HCT116 (cell line): ENCODE measurements around the gene KCTD18. TPM values are rescaled to one million over a fixed set of nuclear protein-coding genes. Genes with fewer than 3 reads are reported as not detected.

Source experiments
- ATAC-seq: fragments of 200-7000 bp; cut with Tn5 transposase; 2 replicates; pipeline ENCODE4 v1.9.1; 2020; ENCODE audit warnings: mild to moderate bottlenecking, moderate library complexity
- BruUV-seq: library from RNA; stranded (reverse); fragments of 400-500 nt; replicated peaks from 2 replicates; lab custom pipeline; 2021; lab: Mats Ljungman, UMichigan
- CTCF ChIA-PET: fragments of 300-600 bp; sonication (Branson Sonifier 250); formaldehyde crosslinking; loops from one replicate; lab custom pipeline; 2021; ENCODE audit warnings: antibody characterized with exemption; lab: Charles Lee
- POLR2A ChIA-PET: fragments of 300-600, 350-600 bp; sonication (Branson Sonifier 250); formaldehyde crosslinking; loops from one replicate; lab custom pipeline; 2021; ENCODE audit warnings: antibody characterized with exemption; lab: Charles Lee
- RAD21 ChIA-PET, 2 experiments: fragments of 300-600 bp; sonication (Branson Sonifier 250); formaldehyde crosslinking; loops; one replicate each; lab custom pipeline; 2023; ENCODE audit warnings: low total read pairs in 2 of 2; ENCODE audit not compliant: uncharacterized antibody in 2 of 2, unreplicated experiment in 2 of 2, low non-redundant PET in 1 of 2; lab: Charles Lee
- DNase-seq: peaks from one replicate; pipeline ENCODE4 v3.0.0-alpha.2; 2010; ENCODE audit warnings: low read depth, low spot score
- H2AFZ ChIP-seq: fragments of 200-600 bp; shearing (Covaris generic), sonication (generic); 2 replicates; pipeline ENCODE4 v1.6.1; 2017; ENCODE audit warnings: low read depth, mixed run types, mixed read lengths, antibody characterized with exemption, low read length; ENCODE audit not compliant: poor library complexity, severe bottlenecking
- H3K27ac ChIP-seq: 2 replicates; pipeline ENCODE4 v1.5.1; 2012; ENCODE audit warnings: low read depth, low read length
- H3K27me3 ChIP-seq: fragments of 200-600 bp; sonication (generic); 2 replicates; pipeline ENCODE4 v1.6.1; 2016; ENCODE audit warnings: mixed run types, low read length, mixed read lengths; ENCODE audit not compliant: insufficient read depth
- H3K36me3 ChIP-seq, 2 experiments: fragments of 200-500 bp in 1 of 2; fragments of 200-600 bp in 1 of 2; sonication (Bioruptor generic) in 1 of 2; sonication (generic) in 1 of 2; 2 replicates each; pipeline versions ENCODE4 v1.5.1 to v1.6.1; 2014 to 2016; ENCODE audit warnings: low read length in 2 of 2, inconsistent platforms in 1 of 2, mixed read lengths in 1 of 2, mixed run types in 1 of 2; ENCODE audit not compliant: insufficient read depth in 2 of 2, control insufficient read depth in 1 of 2
- H3K4me1 ChIP-seq, 2 experiments: fragments of 200-600 bp in 1 of 2; sonication (generic) in 1 of 2; 2 replicates each; pipeline versions ENCODE4 v1.5.1 to v1.6.1; 2012 to 2017; ENCODE audit warnings: low read length in 2 of 2, inconsistent platforms in 1 of 2, mild to moderate bottlenecking in 1 of 2, mixed read lengths in 1 of 2, mixed run types in 1 of 2, moderate library complexity in 1 of 2; ENCODE audit not compliant: insufficient read depth in 2 of 2, control insufficient read depth in 1 of 2
- H3K4me2 ChIP-seq: fragments of 200-600 bp; sonication (generic); 2 replicates; pipeline ENCODE4 v1.6.1; 2017; ENCODE audit warnings: mixed run types, low read length, mixed read lengths
- H3K4me3 ChIP-seq, 2 experiments: fragments of 200-600 bp in 1 of 2; sonication (generic) in 1 of 2; replicated peaks in 1 of 2; 2 replicates each; pipeline ENCODE4 v1.5.1; 2011 to 2016; ENCODE audit warnings: low read length in 2 of 2, control low read depth in 1 of 2, low read depth in 1 of 2, mild to moderate bottlenecking in 1 of 2, mixed read lengths in 1 of 2, mixed run types in 1 of 2
- H3K79me2 ChIP-seq: fragments of 200-600 bp; sonication (generic); 2 replicates; pipeline ENCODE4 v1.6.1; 2017; ENCODE audit warnings: mild to moderate bottlenecking, mixed run types, low read length, moderate library complexity, mixed read lengths; ENCODE audit not compliant: insufficient read depth
- H3K9ac ChIP-seq: fragments of 200-600 bp; sonication (generic); 2 replicates; pipeline ENCODE4 v1.6.1; 2016; ENCODE audit warnings: low read length, mixed read lengths
- H3K9me2 ChIP-seq: fragments of 200-600 bp; sonication (generic), shearing (Covaris generic); 2 replicates; pipeline ENCODE4 v1.6.1; 2017; ENCODE audit warnings: mixed run types, mild to moderate bottlenecking, moderate library complexity; ENCODE audit not compliant: insufficient read depth
- H3K9me3 ChIP-seq, 2 experiments: fragments of 200-500 bp in 1 of 2; fragments of 200-600 bp in 1 of 2; sonication (Bioruptor generic) in 1 of 2; sonication (generic) in 1 of 2; 2 replicates each; pipeline ENCODE4 v1.6.1; 2014 to 2017; ENCODE audit warnings: low read length in 2 of 2, mixed read lengths in 2 of 2, inconsistent platforms in 1 of 2, low read depth in 1 of 2, mild to moderate bottlenecking in 1 of 2, mixed run types in 1 of 2, moderate library complexity in 1 of 2; ENCODE audit not compliant: control insufficient read depth in 1 of 2, insufficient read depth in 1 of 2
- H4K20me1 ChIP-seq: fragments of 200-600 bp; sonication (generic), shearing (Covaris generic); 2 replicates; pipeline ENCODE4 v1.6.1; 2017; ENCODE audit warnings: mixed run types, mild to moderate bottlenecking, moderate library complexity; ENCODE audit not compliant: insufficient read depth
- CBX3 ChIP-seq: IDR thresholded peaks from 2 replicates; pipeline ENCODE4 v1.6.1; 2012; ENCODE audit warnings: low read depth
- CEBPB ChIP-seq: IDR thresholded peaks from 2 replicates; pipeline ENCODE4 v1.6.1; 2012; ENCODE audit warnings: low read depth
- EGR1 ChIP-seq: IDR thresholded peaks from 2 replicates; pipeline ENCODE4 v1.6.1; 2012; ENCODE audit warnings: low read depth
- ELF1 ChIP-seq: IDR thresholded peaks from 2 replicates; pipeline ENCODE4 v1.6.1; 2012; ENCODE audit warnings: low read depth, borderline replicate concordance
- EZH2 ChIP-seq: fragments of 200-600 bp; sonication (generic); IDR thresholded peaks from 2 replicates; pipeline ENCODE4 v1.6.1; 2017; ENCODE audit warnings: antibody characterized with exemption, mixed run types
- EZH2phosphoT487 ChIP-seq: fragments of 200-600 bp; IDR thresholded peaks from 2 replicates; pipeline ENCODE4 v1.6.1; 2018; ENCODE audit warnings: antibody characterized with exemption, borderline replicate concordance
- FOSL1 ChIP-seq: IDR thresholded peaks from 2 replicates; pipeline ENCODE4 v1.6.1; 2012; ENCODE audit warnings: low read depth
- JUND ChIP-seq: IDR thresholded peaks from 2 replicates; pipeline ENCODE4 v1.6.1; 2012
- RAD21 ChIP-seq: IDR thresholded peaks from 2 replicates; pipeline ENCODE4 v1.6.1; 2012; ENCODE audit warnings: low read depth, mild to moderate bottlenecking
- SIN3A ChIP-seq: IDR thresholded peaks from 2 replicates; pipeline ENCODE4 v1.6.1; 2012; ENCODE audit warnings: low read depth
- SRF ChIP-seq: IDR thresholded peaks from 2 replicates; pipeline ENCODE4 v1.6.1; 2012; ENCODE audit warnings: low read depth
- ZFX ChIP-seq: fragments of 450-650 bp; IDR thresholded peaks from 2 replicates; pipeline ENCODE4 v1.6.1; 2017
- intact Hi-C: fragments of 100-400 bp; cut with micrococcal nuclease; formaldehyde crosslinking; loops from 2 replicates; pipeline ENCODE4 v1.10.0; 2022
- total RNA-seq: library from RNA; stranded (reverse); gene quantifications from one replicate; pipeline ENCODE4 v1.2.1, GENCODE V29; 2021; ENCODE audit not compliant: unreplicated experiment
- TF ChIP-seq, protein P1 (sequence below): IDR thresholded peaks from 2 replicates; pipeline ENCODE4 v1.6.1; 2011; ENCODE audit warnings: mild to moderate bottlenecking, low read length, moderate library complexity; ENCODE audit not compliant: insufficient replicate concordance; ENCODE audit errors: extremely low read depth
- TF ChIP-seq, protein P2 (sequence below), 3 experiments: fragments of 200-600 bp in 1 of 3; sonication (generic) in 1 of 3; IDR thresholded peaks in 2 of 3; conservative IDR thresholded peaks in 1 of 3; 2 replicates each; pipeline ENCODE4 v1.5.1; 2012 to 2017; ENCODE audit warnings: low read depth in 2 of 3, low read length in 2 of 3, antibody characterized with exemption in 1 of 3, borderline replicate concordance in 1 of 3, control low read depth in 1 of 3, mild to moderate bottlenecking in 1 of 3, mixed read lengths in 1 of 3, mixed run types in 1 of 3, moderate library complexity in 1 of 3; ENCODE audit not compliant: insufficient read depth in 1 of 3
- TF ChIP-seq, protein P3 (sequence below): IDR thresholded peaks from 2 replicates; pipeline ENCODE4 v1.6.1; 2012; ENCODE audit warnings: low read depth

KCTD18 gene
- total RNA-seq, 1 experiment from 2014 or later = 12.8 TPM

DNA sequence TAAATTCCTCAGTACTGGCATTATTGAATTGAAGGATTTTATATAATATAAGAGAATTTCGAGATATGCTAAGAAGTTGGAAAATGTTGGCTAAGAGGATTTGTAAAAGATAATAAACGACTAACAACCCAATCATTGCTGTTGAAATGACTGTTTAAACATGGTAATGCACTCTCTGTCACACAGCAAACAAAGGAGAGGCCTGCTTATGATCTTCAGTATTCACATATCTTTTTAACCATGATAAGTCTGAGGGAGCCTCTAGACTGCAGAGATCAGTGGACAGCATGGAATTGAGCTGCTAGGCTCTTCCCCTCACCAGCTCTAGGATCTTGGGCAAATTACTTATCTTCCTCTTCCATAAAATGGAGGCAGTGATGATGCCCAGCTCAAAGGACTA lies 2.7 kb downstream of the KCTD18 start:
- DNase-seq (no peak), ATAC-seq (no peak)
- H3K9me3 ChIP-seq = no peaks in the 10 kb centered on the region
- no peaks in the 10 kb centered on the region for H3K9me2 ChIP-seq
- H3K27me3 ChIP-seq = no peaks in the 10 kb centered on the region
- no peaks in the 10 kb centered on the region for H3K79me2 ChIP-seq
- POLR2A ChIA-PET = no interaction called here
- no peaks in the 10 kb centered on the region for H4K20me1 ChIP-seq
- intact Hi-C loops = no loop called here
- H2AFZ ChIP-seq = no peak overlapping the region
- CTCF ChIA-PET = no interaction called here
- H3K4me3 ChIP-seq = no peak overlapping the region
- RAD21 ChIA-PET = no interaction called here
- H3K4me2 ChIP-seq = no peak overlapping the region
- no peak overlapping the region for H3K27ac ChIP-seq
- H3K36me3 ChIP-seq = no peaks in the 10 kb centered on the region
- BruUV-seq = no TSS peak
- no peak overlapping the region for H3K9ac ChIP-seq
- peaks cover 2 to 16% of the 10 kb centered on the region in 2 experiments; a peak in 1 of 4 replicates for H3K4me1 ChIP-seq
- TF ChIP-seq ZFX (no peak), CEBPB (no peak), EZH2phosphoT487 (no peak), RAD21 (no peak), SRF (no peak)

DNA sequence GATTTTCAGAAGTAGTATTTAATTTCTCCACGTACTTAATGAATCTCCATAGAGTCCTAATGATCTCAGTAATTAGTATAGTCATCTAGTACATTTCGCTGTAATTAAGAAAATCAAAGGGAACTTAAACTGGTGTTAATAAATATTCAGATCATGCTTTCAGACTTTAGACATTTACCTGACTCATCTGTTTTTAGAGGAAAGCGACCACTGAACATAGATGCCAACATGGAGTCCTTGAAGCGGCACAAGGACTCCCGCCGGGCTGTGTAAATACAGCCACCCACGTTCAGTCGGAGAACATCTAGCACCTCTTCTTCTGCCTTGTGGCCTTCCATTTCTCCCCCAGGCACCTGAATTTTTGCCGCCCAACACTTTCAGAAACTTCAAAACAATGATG lies 3.2 kb downstream of the KCTD18 start:
- no peak overlapping the region for H2AFZ ChIP-seq
- no peak overlapping the region for H3K9ac ChIP-seq
- peaks cover 2 to 16% of the 10 kb centered on the region in 2 experiments; a peak in 1 of 4 replicates for H3K4me1 ChIP-seq
- BruUV-seq = no TSS peak
- no peaks in the 10 kb centered on the region for H3K79me2 ChIP-seq
- no peak for ATAC-seq
- DNase-seq = no peak
- TF ChIP-seq, protein P1, sequence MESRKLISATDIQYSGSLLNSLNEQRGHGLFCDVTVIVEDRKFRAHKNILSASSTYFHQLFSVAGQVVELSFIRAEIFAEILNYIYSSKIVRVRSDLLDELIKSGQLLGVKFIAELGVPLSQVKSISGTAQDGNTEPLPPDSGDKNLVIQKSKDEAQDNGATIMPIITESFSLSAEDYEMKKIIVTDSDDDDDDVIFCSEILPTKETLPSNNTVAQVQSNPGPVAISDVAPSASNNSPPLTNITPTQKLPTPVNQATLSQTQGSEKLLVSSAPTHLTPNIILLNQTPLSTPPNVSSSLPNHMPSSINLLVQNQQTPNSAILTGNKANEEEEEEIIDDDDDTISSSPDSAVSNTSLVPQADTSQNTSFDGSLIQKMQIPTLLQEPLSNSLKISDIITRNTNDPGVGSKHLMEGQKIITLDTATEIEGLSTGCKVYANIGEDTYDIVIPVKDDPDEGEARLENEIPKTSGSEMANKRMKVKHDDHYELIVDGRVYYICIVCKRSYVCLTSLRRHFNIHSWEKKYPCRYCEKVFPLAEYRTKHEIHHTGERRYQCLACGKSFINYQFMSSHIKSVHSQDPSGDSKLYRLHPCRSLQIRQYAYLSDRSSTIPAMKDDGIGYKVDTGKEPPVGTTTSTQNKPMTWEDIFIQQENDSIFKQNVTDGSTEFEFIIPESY = no peak
- TF ChIP-seq FOSL1 (no peak), ZFX (no peak), SRF (no peak), EZH2 (no peak), ELF1 (no peak), JUND (no peak), SIN3A (no peak), CBX3 (no peak), EGR1 (no peak)
- TF ChIP-seq, protein P2, sequence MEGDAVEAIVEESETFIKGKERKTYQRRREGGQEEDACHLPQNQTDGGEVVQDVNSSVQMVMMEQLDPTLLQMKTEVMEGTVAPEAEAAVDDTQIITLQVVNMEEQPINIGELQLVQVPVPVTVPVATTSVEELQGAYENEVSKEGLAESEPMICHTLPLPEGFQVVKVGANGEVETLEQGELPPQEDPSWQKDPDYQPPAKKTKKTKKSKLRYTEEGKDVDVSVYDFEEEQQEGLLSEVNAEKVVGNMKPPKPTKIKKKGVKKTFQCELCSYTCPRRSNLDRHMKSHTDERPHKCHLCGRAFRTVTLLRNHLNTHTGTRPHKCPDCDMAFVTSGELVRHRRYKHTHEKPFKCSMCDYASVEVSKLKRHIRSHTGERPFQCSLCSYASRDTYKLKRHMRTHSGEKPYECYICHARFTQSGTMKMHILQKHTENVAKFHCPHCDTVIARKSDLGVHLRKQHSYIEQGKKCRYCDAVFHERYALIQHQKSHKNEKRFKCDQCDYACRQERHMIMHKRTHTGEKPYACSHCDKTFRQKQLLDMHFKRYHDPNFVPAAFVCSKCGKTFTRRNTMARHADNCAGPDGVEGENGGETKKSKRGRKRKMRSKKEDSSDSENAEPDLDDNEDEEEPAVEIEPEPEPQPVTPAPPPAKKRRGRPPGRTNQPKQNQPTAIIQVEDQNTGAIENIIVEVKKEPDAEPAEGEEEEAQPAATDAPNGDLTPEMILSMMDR (IDR thresholded peaks at IDR 0.05 in 2 of 3, conservative IDR thresholded peaks at IDR 0.05 in 1 of 3; ENCODE audit: borderline replicate concordance in 1 of 3, insufficient read depth in 1 of 3, low read depth in 2 of 3, low read length in 2 of 3) = no peak
- TF ChIP-seq, protein P3, sequence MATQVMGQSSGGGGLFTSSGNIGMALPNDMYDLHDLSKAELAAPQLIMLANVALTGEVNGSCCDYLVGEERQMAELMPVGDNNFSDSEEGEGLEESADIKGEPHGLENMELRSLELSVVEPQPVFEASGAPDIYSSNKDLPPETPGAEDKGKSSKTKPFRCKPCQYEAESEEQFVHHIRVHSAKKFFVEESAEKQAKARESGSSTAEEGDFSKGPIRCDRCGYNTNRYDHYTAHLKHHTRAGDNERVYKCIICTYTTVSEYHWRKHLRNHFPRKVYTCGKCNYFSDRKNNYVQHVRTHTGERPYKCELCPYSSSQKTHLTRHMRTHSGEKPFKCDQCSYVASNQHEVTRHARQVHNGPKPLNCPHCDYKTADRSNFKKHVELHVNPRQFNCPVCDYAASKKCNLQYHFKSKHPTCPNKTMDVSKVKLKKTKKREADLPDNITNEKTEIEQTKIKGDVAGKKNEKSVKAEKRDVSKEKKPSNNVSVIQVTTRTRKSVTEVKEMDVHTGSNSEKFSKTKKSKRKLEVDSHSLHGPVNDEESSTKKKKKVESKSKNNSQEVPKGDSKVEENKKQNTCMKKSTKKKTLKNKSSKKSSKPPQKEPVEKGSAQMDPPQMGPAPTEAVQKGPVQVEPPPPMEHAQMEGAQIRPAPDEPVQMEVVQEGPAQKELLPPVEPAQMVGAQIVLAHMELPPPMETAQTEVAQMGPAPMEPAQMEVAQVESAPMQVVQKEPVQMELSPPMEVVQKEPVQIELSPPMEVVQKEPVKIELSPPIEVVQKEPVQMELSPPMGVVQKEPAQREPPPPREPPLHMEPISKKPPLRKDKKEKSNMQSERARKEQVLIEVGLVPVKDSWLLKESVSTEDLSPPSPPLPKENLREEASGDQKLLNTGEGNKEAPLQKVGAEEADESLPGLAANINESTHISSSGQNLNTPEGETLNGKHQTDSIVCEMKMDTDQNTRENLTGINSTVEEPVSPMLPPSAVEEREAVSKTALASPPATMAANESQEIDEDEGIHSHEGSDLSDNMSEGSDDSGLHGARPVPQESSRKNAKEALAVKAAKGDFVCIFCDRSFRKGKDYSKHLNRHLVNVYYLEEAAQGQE = no peak
- H3K27me3 ChIP-seq = no peaks in the 10 kb centered on the region
- no peaks in the 10 kb centered on the region for H3K36me3 ChIP-seq
- ChIA-PET CTCF (no interaction called here), RAD21 (no interaction called here), POLR2A (no interaction called here)
- no peak overlapping the region for H3K4me3 ChIP-seq
- H3K4me2 ChIP-seq = no peak overlapping the region
- H4K20me1 ChIP-seq = no peaks in the 10 kb centered on the region
- H3K9me3 ChIP-seq = no peaks in the 10 kb centered on the region
- no peak overlapping the region for H3K27ac ChIP-seq
- no peaks in the 10 kb centered on the region for H3K9me2 ChIP-seq
- intact Hi-C loops = no loop called here
